ENCODE measurements around the gene CRB3.
A peak's percentile ranks its signal among the peaks of the same experiment; 100 is the strongest.
"Not testable (repeated sequence)": the region's sequence is repeated elsewhere in the genome, so short reads cannot be mapped to it uniquely, and the experiment has no call there.

The CRB3 gene

GRCh38 chr19:6500837-6501739 lies 37.0 kb downstream of the CRB3 start:
- TF ChIP-seq CTCF (IDR thresholded peaks at IDR 0.05; ENCODE audit: low read depth, low read length, missing control alignments) = no peak
- H3K4me3 ChIP-seq (replicated peaks; ENCODE audit: low read depth, low read length) = no peak overlapping the region
- no peak for DNase-seq (ENCODE audit: extremely low read depth, low read depth)

- peak within 1 kb of the TSS; percentile 13; the same call in 1 of the 2 replicates for H3K4me3 ChIP-seq (replicated peaks; ENCODE audit: low read depth, low read length)
- DNase-seq (ENCODE audit: extremely low read depth, low read depth) = no peak
- TF ChIP-seq CTCF (IDR thresholded peaks at IDR 0.05; ENCODE audit: low read depth, low read length, missing control alignments) = no peak
Observed at GRCh38 chr19:6501740-6502648, 37.9 kb downstream of the CRB3 start, which contains the start of gene TUBB4A. TSS of gene TUBB4A (minus strand) at chr19:6502309. CDS start at chr19:6502212, 97 bp downstream.

GRCh38 chr19:6503407-6504201 lies 39.5 kb downstream of the CRB3 start:
- no peak for DNase-seq (ENCODE audit: extremely low read depth, low read depth)
- no peak for TF ChIP-seq CTCF (IDR thresholded peaks at IDR 0.05; ENCODE audit: low read depth, low read length, missing control alignments)
- H3K4me3 ChIP-seq (replicated peaks; ENCODE audit: low read depth, low read length) = no peak overlapping the region

- DNase-seq (ENCODE audit: extremely low read depth, low read depth); H3K4me3 ChIP-seq (replicated peaks; ENCODE audit: low read depth, low read length): not testable (repeated sequence)
Observed at GRCh38 chr19:6508028-6508771, 44.1 kb downstream of the CRB3 start.

- no peak overlapping the region for H3K4me3 ChIP-seq (replicated peaks; ENCODE audit: low read depth, low read length)
- no peak for TF ChIP-seq CTCF (IDR thresholded peaks at IDR 0.05; ENCODE audit: low read depth, low read length, missing control alignments)
- DNase-seq (ENCODE audit: extremely low read depth, low read depth) = no peak
Observed at GRCh38 chr19:6509118-6509971, 45.3 kb downstream of the CRB3 start.

- no peak overlapping the region for H3K4me3 ChIP-seq (replicated peaks; ENCODE audit: low read depth, low read length)
- DNase-seq (ENCODE audit: extremely low read depth, low read depth) = no peak
- no peak for TF ChIP-seq CTCF (IDR thresholded peaks at IDR 0.05; ENCODE audit: low read depth, low read length, missing control alignments)
Observed at GRCh38 chr19:6510618-6511017, 46.5 kb downstream of the CRB3 start.

Measured in HFF-Myc (cell line).